GM19240 (cell line): Measurements from ENCODE around the gene LARP4.
"Not testable (repeated sequence)": the region's sequence is repeated elsewhere in the genome, so short reads cannot be mapped to it uniquely, and the experiment has no call there.

Source experiments
- DNase-seq: peaks from one replicate; pipeline ENCODE4 v3.0.0; 2011; ENCODE audit warnings: low spot score; ENCODE audit not compliant: insufficient read length

The LARP4 gene

GRCh38 chr12:50400638-50401499 is at the start of gene LARP4:
Gene LARP4, plus strand, starts transcription at chr12:50400885. Its CDS starts 126 bp downstream, at chr12:50401011.
- peak; percentile 81 for DNase-seq

GRCh38 chr12:50351120-50352043 is 49.3 kb upstream of the LARP4 start:
- DNase-seq: no peak

GRCh38 chr12:50353404-50353803 is 47.3 kb upstream of the LARP4 start:
- DNase-seq: no peak

- DNase-seq: no peak
These were observed 46.7 kb upstream of the LARP4 start for GRCh38 chr12:50353869-50354593.

DNA sequence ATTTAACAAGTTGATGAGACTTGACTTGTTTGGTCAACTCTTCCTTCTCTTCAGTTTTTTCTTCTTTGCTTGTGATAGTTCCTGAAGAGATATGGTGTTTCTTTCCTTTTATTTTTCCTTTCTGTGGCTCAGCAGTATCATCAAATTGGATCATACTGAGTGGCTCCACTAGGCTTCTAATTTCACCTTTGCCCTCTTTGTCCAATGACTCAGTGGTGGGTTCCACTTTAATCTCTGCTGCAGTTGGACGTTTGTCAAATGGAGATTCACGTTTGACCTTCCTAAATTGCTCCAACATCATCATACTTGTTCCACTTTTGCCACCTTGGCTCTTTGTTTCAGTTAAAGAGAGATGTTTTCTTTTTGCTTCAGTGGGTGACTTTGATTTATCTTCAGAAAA is 45.8 kb upstream of the LARP4 start:
- no peak for DNase-seq

DNA sequence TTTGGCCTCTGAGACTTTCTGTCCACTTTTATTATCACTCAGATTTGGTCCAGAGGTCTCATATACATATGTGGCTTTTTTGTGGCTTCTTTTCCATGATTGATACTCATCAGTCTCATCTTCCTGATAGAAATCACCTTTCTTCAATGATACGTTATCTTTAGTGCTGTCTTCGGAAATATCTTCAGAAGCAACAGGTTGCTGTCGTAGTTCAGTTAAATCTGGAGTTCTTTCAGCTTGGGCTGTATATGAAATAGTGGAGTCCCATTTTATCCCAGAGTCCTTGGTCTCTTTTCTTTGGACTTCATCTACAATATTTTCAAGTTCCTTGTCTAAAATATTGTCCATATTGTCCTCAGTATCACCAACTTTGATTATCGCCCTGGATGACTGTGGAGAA is 45.3 kb upstream of the LARP4 start:
- DNase-seq: no peak

DNA sequence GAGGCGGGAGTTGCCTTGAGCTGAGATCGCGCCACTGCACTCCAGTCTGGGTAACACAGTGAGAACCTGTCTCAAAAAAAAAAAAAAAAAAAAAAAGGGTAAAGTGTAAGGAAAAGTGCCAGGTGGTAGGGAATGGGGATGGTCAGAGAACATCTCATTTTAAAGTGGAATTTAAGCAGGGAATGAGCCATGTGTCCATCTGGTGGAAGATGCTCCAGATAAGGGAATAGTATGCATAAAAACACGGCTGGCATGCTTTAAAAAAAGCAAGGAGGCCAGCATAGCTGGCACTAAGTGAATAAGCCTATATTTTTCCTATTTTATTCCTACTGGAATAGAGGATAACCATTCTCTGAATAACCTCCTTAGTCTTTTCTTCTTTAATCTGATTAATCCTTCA is 38.0 kb upstream of the LARP4 start:
- DNase-seq: no peak

DNA sequence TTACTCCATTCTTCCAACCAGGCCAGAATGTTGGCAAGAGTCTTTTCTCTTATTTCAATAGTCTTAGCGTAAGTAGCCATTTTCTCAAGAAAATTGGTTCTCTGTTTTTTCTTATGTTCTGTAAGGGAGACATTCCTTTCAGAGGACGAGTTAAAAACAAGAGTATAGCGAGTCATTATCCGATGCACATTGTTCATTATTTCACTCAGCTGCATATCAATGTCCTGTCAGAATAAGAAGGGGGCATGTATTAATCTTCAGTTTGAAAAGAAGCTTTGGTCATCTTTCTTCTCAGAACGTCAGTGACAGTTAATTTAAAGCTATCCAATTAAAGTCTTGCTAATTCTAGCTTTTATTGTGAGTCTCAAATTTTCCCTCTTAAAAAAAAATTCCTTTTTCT is 37.5 kb upstream of the LARP4 start:
- DNase-seq: no peak

DNA sequence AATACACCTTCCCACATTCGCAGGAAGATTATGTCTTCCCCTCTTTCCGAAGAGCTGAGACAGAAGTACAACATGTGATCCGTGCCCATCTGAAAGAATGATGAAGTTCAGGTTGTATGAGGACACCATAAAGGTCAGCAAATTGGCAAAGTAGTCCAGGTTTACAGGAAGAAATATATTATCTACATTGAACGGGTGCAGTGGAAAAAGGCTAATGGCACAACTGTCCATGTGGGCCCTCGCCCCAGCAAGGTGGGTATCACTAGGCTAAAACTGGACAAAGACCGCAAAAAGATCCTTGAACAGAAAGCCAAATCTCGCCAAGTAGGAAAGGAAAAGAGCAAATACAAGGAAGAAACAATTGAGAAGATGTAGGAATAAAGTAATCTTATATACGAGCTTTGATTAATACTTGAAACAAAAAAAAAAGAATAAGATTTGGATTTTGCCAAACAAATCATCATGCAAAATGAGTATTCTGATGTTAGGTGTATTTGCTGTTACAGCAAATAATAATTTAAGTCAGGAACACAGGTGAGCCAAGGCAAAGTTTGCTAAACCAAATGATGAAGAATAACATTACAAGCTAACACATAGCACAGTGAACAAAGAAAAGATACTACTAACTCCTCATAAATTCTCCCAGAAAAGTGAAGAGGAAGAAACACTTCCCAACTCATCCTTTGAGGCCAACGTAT is 34.8 kb upstream of the LARP4 start:
- no peak for DNase-seq

DNA sequence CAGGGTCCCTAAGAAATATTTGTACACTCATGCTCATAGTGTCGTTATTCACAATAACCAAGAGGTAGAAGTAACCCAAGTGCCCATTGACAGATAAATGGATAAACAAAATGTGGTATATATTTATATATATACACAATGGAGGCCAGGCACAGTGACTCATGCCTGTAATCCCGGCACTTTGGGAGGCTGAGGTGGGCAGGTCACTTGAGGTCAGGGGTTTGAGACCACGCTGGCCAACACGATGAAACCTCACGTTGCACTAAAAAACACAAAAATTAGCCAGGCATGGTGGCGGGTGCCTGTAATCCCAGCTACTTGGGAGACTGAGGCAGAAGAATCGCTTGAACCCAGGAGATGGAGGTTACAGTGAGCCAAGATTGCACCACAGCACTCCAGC is 30.0 kb upstream of the LARP4 start:
- DNase-seq: not testable (repeated sequence)

DNA sequence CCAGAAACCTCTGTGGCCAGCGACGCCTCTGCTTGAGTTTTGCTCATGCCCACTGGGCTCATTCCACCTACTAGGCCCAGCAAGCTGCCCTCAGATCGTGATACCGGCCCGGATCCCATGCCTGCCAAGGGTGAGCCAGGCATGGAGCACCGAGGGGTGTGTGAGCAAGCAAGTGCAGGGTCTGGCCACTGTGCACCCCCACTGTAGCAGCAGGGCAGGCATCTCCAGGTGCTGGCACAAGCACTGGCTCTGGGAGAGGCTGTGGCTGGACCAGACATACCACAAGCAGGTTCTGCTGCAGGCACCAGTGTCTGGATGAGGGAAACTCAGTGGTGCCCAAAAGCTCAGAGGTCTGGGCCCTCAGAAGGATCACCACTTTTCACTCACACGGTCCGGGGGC is 24.9 kb upstream of the LARP4 start:
- DNase-seq: no peak

GRCh38 chr12:50380761-50381325 is 19.8 kb upstream of the LARP4 start:
- DNase-seq: no peak

DNA sequence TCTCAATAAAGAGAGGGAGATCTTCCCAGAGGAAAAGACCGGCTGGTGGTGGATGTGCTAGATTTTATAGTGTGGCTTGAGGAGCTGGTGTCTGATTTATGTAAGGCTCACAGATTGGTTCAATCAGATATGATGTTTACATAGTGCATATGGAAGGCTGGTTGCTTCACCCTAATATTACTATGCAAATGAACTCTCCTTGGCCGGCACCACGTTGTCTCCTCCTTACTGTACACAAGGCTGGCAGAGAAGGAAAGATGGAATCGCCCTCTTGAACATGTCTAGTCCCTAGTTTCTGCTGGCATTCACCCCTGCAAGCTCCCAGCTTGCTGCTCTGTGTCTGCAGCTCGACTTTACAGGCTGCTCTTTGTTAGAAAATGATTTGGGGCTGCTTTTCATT is 13.2 kb upstream of the LARP4 start:
- DNase-seq: no peak

- DNase-seq: no peak
These were observed 12.7 kb upstream of the LARP4 start for GRCh38 chr12:50387972-50388478.

- not testable (repeated sequence) for DNase-seq
These were observed 11.9 kb upstream of the LARP4 start for GRCh38 chr12:50388793-50389192.

- DNase-seq: no peak
These were observed 10.4 kb upstream of the LARP4 start for GRCh38 chr12:50390316-50390741.

GRCh38 chr12:50394469-50395029 is 6.1 kb upstream of the LARP4 start:
- no peak for DNase-seq

- no peak for DNase-seq
These were observed 3.5 kb upstream of the LARP4 start for GRCh38 chr12:50397117-50397650.

- DNase-seq: no peak
These were observed 1.8 kb upstream of the LARP4 start for GRCh38 chr12:50398931-50399330.

GRCh38 chr12:50400104-50400637 is 514 bp upstream of the LARP4 start:
- DNase-seq: no peak
